Tibial artery (tissue), 4 donors: ENCODE results near the gene FOXA2.

ENCODE experiments used
- DNase-seq, 2 donors: peaks; one replicate each; pipeline ENCODE4 v3.0.0-alpha.2; 2019
- H3K27ac ChIP-seq, 2 donors: fragments of 200-600 bp; sonication (generic) in 1 of 2; 1 replicate in 1 of 2; 2 replicates in 1 of 2; pipeline ENCODE4 v1.5.1; 2018 to 2019; ENCODE audit warnings: mild to moderate bottlenecking in 1 of 2
- H3K27me3 ChIP-seq, 2 donors: fragments of 200-600 bp; sonication (generic) in 1 of 2; one replicate each; pipeline versions ENCODE4 v1.5.1 to v1.6.0; 2016 to 2019
- H3K36me3 ChIP-seq, 3 donors: fragments of 200-600 bp; sonication (generic) in 2 of 3; one replicate each; pipeline ENCODE4 v1.5.1; 2016 to 2019; ENCODE audit warnings: mild to moderate bottlenecking in 2 of 3
- H3K4me1 ChIP-seq, 4 donors: fragments of 200-600 bp; sonication (generic) in 2 of 4; 1 replicate in 3 of 4; 2 replicates in 1 of 4; pipeline ENCODE4 v1.5.1; 2016 to 2019
- H3K4me3 ChIP-seq, 2 donors: fragments of 200-600 bp; sonication (generic) in 1 of 2; 1 replicate in 1 of 2; 2 replicates in 1 of 2; pipeline ENCODE4 v1.5.1; 2018 to 2019; ENCODE audit warnings: mild to moderate bottlenecking in 2 of 2
- H3K9me3 ChIP-seq, 3 donors: fragments of 200-600 bp; sonication (generic) in 1 of 3; one replicate each; pipeline ENCODE4 v1.5.1; 2016 to 2019
- CTCF ChIP-seq, 2 experiments: fragments of 200-600 bp in 1 of 2; fragments of 450-650 bp in 1 of 2; IDR thresholded peaks; one replicate each; pipeline ENCODE4 v1.5.1; 2017 to 2019; ENCODE audit warnings: antibody characterized with exemption in 2 of 2, mild to moderate bottlenecking in 1 of 2, moderate library complexity in 1 of 2
- intact Hi-C: fragments of 100-400 bp; cut with DNase I; formaldehyde crosslinking; loops from one replicate; pipeline ENCODE4 v1.15.0; 2023; ENCODE audit warnings: low total_unique reads

FOXA2 gene

DNA sequence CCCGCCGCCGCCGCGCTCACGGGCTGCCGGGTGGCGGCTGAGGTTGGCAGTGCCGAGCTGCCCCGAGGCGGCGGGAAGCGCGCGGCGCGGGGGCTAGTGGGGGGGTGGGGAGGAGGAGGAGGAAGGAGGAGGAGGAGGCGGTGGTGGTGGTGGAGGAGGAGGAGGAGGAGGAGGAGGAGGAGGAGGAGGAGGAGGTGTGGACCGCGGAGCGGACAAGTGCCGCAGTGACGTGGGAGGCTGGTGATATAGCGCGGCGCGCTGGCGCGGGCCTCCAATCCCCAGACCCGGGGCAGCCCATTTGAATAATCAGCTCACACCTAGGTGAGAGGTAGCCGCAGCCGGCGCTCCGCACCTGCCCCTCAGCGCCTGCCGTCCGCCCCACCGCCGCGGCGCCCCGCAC lies at the start of gene FOXA2:
Gene FOXA2 (minus strand): TSS at position 51 of the 400 bp plus-strand sequence. CDS start 294 bp downstream, outside the sequence.
- Histone ChIP-seq H3K27ac (no peak within 1 kb of the TSS), H3K4me1 (peaks cover 0 to 49% (median 38%) of the 10 kb centered on the region in 4 donors)

DNA sequence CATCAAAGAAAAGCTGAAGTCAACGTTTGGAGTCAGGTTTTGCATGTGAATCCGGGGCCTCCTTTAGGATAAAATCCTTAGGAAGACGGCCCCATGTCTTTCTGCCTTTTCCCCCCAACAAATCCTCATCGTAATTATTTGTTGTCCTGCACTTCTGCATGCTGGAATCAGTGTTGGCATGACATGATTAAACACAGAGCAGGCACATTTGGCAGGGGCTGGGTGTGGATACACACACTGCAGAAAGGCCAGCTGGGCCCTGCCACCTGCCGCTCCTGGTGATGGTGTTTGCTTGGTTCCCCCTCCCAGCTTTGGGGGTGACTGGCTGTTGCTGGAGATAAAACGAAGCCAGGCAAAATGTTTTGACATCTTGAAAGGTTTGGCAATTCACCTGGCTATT lies 46.3 kb upstream of the FOXA2 start:
- no peak overlapping the region for H3K27ac ChIP-seq
- no peak overlapping the region for H3K4me3 ChIP-seq
- H3K9me3 ChIP-seq, result no peaks in the 10 kb centered on the region
- TF ChIP-seq CTCF (IDR thresholded peaks at IDR 0.05), result no peak
- peaks cover 0 to 6% of the 10 kb centered on the region in 2 donors for H3K27me3 ChIP-seq
- no peaks in the 10 kb centered on the region for H3K36me3 ChIP-seq
- no peak for DNase-seq
- no peaks in the 10 kb centered on the region for H3K4me1 ChIP-seq
- intact Hi-C loops, result no loop called here

More for the DNA sequence above, at the start of gene FOXA2:
- peak within 1 kb of the TSS; percentile 21 to 36 for H3K4me3 ChIP-seq
- no peaks in the 10 kb centered on the region for H3K9me3 ChIP-seq
- no peak for TF ChIP-seq CTCF (IDR thresholded peaks at IDR 0.05)
- intact Hi-C loops, result no loop called here
- DNase-seq, result no peak
- H3K27me3 ChIP-seq, result peaks cover 0 to 88% of the 10 kb centered on the region in 2 donors
- H3K36me3 ChIP-seq, result no peaks in the 10 kb centered on the region

GRCh38 chr20:22629927-22630326 lies 45.6 kb upstream of the FOXA2 start:
- no peak for TF ChIP-seq CTCF (IDR thresholded peaks at IDR 0.05)
- Histone ChIP-seq H3K27me3 (peaks cover 0 to 6% of the 10 kb centered on the region in 2 donors), H3K27ac (no peak overlapping the region), H3K4me3 (no peak overlapping the region), H3K9me3 (no peaks in the 10 kb centered on the region), H3K4me1 (no peaks in the 10 kb centered on the region), H3K36me3 (no peaks in the 10 kb centered on the region)
- no peak for DNase-seq
- intact Hi-C loops, result no loop called here

DNA sequence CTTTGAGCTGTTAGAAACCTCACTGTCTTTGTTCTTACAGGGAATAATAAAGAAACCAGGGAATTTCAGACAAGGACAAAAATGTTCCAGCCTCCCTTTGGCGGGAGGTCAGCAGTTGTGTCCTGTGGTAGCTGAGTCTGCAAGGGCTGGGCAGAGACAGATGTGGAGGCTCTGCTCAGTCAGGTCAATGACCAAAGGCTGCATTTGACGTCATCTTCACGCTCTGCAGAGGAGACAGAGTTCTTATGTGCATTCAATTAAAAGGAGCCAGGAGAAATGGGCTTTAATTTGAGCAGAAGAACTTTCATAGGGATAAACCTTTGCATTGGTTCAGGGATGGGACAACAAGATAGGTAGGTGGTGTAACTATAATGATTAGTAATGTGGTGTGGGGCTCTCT lies 45.1 kb upstream of the FOXA2 start:
- no peak for TF ChIP-seq CTCF (IDR thresholded peaks at IDR 0.05)
- no peak for DNase-seq
- no peak overlapping the region for H3K27ac ChIP-seq
- H3K36me3 ChIP-seq, result no peaks in the 10 kb centered on the region
- no peaks in the 10 kb centered on the region for H3K9me3 ChIP-seq
- intact Hi-C loops, result no loop called here
- H3K27me3 ChIP-seq, result peaks cover 0 to 6% of the 10 kb centered on the region in 2 donors
- no peaks in the 10 kb centered on the region for H3K4me1 ChIP-seq
- H3K4me3 ChIP-seq, result no peak overlapping the region

DNA sequence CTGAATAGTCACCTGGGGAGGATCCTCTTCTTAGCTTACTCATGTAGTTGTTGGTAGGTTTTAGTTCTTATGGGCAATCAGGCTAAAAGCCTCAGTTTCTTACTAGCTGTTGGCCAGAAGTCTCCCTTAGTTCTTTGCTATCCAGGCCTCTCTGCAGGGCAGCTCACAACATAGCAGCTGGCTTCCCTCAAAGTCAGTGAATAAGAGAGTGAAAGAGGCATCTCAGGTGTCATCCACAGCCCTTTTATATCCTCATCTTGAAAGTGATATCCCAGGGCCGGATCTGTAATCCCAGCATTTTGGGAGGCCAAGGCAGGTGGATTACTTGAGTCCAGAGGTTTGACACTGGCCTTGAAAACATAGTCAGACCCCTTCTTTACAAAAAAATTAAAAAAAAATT lies 42.1 kb upstream of the FOXA2 start:
- intact Hi-C loops, result no loop called here
- DNase-seq, result no peak
- Histone ChIP-seq H3K27me3 (peaks cover 0 to 6% of the 10 kb centered on the region in 2 donors), H3K4me3 (no peak overlapping the region), H3K27ac (no peak overlapping the region), H3K9me3 (no peaks in the 10 kb centered on the region), H3K36me3 (no peaks in the 10 kb centered on the region), H3K4me1 (no peaks in the 10 kb centered on the region)
- no peak for TF ChIP-seq CTCF (IDR thresholded peaks at IDR 0.05)

DNA sequence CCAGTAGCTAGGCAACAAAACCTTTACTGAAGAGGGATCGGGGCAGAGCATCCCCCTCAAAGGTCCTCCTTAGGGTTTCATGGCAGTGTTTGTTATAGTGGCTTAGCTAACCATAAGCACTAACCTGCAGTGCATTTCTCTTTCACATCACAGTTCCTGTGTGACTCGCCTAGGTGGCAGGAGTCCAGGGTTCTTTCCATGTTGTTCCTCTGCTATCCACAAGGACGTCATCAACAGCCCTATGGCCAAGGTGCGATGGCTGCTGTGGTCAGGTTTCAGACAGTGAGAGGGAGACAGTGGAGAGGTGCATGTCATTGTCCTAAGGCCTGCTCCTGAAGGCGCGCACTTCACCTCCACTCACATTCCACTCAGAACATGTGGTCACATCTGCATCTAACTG lies 38.8 kb upstream of the FOXA2 start:
- Histone ChIP-seq H3K27ac (no peak overlapping the region), H3K27me3 (peaks cover 0 to 10% of the 10 kb centered on the region in 2 donors), H3K9me3 (no peaks in the 10 kb centered on the region), H3K36me3 (no peaks in the 10 kb centered on the region), H3K4me1 (no peaks in the 10 kb centered on the region), H3K4me3 (no peak overlapping the region)
- no peak for DNase-seq
- no peak for TF ChIP-seq CTCF (IDR thresholded peaks at IDR 0.05)
- intact Hi-C loops, result no loop called here
